ENCODE measurements around the gene RAD51B. TPM values are rescaled to one million over a fixed set of nuclear protein-coding genes. Genes with fewer than 3 reads are reported as not detected.
A peak's percentile ranks its signal among the peaks of the same experiment; 100 is the strongest.

The RAD51B gene
- total RNA-seq, 4 donors from 2014 or later: 8.9 to 30.3 (median 10.4) TPM

- ATAC-seq (ENCODE audit: low FRiP score): peak; percentile 16
- no peak for DNase-seq (ENCODE audit: low spot score)
- no peak for TF ChIP-seq CTCF (IDR thresholded peaks at IDR 0.05)
These were observed 586.4 kb downstream of the RAD51B start for GRCh38 chr14:68405961-68406360.

GRCh38 chr14:68407285-68407684 lies 587.7 kb downstream of the RAD51B start:
- no peak for DNase-seq (ENCODE audit: low spot score)
- no peak for ATAC-seq (ENCODE audit: low FRiP score)
- TF ChIP-seq CTCF (IDR thresholded peaks at IDR 0.05): no peak

GRCh38 chr14:68407825-68408224 lies 588.2 kb downstream of the RAD51B start:
- TF ChIP-seq CTCF (IDR thresholded peaks at IDR 0.05): no peak
- no peak for DNase-seq (ENCODE audit: low spot score)
- no peak for ATAC-seq (ENCODE audit: low FRiP score)

GRCh38 chr14:68408680-68409079 lies 589.1 kb downstream of the RAD51B start:
- ATAC-seq (ENCODE audit: low FRiP score) (no peak), DNase-seq (ENCODE audit: low spot score) (no peak)
- no peak for TF ChIP-seq CTCF (IDR thresholded peaks at IDR 0.05)

GRCh38 chr14:68409387-68409786 lies 589.8 kb downstream of the RAD51B start:
- no peak for TF ChIP-seq CTCF (IDR thresholded peaks at IDR 0.05)
- no peak for ATAC-seq (ENCODE audit: low FRiP score)
- no peak for DNase-seq (ENCODE audit: low spot score)

GRCh38 chr14:68412505-68413465 lies 593.2 kb downstream of the RAD51B start:
- no peak for TF ChIP-seq CTCF (IDR thresholded peaks at IDR 0.05)
- ATAC-seq (ENCODE audit: low FRiP score) (no peak), DNase-seq (ENCODE audit: low spot score) (no peak)

GRCh38 chr14:68413509-68413908 lies 593.9 kb downstream of the RAD51B start:
- ATAC-seq (ENCODE audit: low FRiP score) (no peak), DNase-seq (ENCODE audit: low spot score) (no peak)
- no peak for TF ChIP-seq CTCF (IDR thresholded peaks at IDR 0.05)

Measured in omental fat pad (tissue), 4 donors.